CD4-positive, alpha-beta T cell treated with Interleukin-15 for 4 hours (primary cell): ENCODE measurements around the gene GRHL3.
A peak's percentile ranks its signal among the peaks of the same experiment; 100 is the strongest.
"Not testable (repeated sequence)": the region's sequence is repeated elsewhere in the genome, so short reads cannot be mapped to it uniquely, and the experiment has no call there.

Source experiments
- DNase-seq: peaks from one replicate; pipeline ENCODE4 v3.0.0-alpha.2; 2020; ENCODE audit warnings: low spot score

The GRHL3 gene

DNA sequence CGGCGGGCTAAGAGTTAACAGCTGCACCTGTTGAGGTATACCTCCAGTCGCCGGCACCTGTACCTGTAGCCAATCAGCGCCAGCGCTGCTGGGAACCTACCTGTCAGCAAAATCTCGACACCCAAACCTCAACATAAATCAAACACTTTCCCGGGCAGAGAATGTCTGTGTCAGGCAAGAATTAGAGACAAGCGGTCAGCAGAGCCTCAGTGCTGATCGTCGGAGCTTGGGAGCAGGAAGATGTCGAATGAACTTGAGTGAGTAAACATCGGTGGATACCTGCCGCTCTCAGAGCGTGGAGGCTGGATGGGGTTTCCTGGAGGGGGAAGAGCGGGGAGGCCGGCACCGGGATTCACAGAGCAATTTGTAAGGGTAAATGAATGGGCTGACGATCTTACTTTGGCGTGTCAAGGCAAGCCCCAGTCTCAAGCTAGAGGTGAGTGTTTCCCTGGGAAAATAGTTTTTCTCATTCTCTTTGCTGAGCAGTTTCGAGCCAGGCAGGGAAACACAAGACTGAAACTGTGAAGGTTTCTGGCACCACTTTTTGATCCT, at the start of gene GRHL3:
Gene GRHL3, plus strand, starts transcription at position 46 of the 552 bp plus-strand sequence. Its CDS starts 195 bp downstream, at position 241.
- DNase-seq = peak; percentile 20

DNA sequence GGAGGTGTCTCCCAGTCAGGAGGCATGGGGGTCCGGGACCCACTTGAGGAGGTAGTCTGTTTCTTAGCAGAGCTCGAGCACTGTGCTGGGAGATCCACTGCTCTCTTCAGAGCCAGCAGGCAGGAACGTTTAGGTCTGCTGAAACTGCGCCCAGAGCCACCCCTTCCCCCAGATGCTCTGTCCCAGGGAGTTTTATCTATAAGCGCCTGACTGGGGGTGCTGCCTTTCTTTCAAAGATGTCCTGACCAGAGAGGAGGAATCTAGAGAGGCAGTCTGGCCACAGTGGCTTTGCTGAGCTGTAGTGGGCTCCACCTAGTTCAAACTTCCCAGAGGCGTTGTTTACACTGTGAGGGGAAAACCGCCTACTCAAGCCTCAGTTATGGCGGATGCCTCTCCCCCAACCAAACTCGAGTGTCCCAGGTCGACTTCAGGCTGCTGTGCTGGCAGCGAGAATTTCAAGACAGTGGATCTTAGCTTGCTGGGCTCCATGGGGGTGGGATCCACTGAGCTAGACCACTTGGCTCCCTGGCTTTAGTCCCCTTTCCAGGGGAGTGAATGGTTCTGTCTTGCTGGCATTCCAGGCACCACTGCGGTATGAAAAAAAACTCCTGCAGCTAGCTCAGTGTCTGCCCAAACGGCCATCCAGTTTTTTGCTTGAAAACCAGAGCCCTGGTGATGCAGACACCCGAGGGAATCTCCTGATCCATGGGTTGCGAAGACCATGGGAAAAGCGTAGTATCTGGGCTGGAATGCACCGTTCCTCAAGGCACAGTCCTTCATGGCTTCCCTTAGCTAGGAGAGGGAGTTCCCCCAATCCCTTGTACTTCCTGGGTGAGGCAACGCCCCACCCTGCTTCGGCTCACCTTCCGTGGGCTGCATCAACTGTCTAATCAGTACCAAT, 44.7 kb upstream of the GRHL3 start:
- not testable (repeated sequence) for DNase-seq

DNA sequence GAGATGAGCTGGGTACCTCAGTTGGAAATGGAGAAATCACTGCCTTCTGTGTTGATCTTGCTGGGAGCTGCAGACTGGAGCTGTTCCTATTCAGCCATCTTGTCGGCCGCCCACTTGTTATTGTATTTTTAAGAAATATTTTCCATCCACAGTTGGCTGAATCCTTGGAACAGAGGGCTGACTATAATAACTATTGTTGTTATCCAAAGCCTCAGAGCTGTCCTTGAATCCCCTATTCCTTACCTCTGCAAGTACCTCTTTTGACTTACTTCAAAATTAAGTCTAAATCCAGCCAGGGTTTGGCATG, 44.1 kb upstream of the GRHL3 start:
- no peak for DNase-seq

DNA sequence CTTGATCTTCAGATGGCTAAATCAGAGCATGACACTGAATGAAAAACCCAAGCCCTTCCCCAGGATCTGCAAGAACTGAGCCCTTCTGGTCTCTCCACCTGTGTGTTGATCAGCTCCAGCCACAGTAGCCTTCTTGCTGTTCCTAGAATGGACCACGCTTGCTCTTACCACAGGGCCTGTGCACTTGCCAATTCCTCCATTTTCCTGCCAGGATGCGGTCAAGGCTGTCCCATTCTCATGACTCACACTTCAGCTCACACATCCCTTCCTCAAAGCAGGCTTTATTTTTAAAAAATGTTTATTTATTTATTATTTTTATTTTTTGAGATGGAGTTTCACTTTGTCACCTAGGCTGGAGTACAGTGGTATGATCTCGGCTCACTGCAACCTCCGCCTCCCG, 43.6 kb upstream of the GRHL3 start:
- no peak for DNase-seq

DNA sequence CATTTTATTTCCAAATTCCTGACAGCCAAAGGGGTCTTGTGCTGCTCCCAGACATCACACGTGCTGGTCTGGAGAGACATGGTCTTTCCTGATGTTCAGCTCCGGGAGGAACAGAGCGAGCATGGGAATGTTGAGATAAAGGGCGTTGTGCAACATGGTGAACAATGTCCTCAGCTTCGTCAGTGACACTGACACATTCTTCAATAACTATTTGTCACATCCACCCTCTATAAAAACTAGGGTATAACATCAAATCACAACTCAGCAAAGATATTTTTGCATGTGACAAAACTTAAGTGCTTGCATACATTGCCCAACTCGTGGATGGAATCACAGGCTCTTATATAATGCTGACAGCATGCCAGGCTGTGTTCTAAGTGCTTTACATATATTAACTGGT, 42.4 kb upstream of the GRHL3 start:
- no peak for DNase-seq

DNA sequence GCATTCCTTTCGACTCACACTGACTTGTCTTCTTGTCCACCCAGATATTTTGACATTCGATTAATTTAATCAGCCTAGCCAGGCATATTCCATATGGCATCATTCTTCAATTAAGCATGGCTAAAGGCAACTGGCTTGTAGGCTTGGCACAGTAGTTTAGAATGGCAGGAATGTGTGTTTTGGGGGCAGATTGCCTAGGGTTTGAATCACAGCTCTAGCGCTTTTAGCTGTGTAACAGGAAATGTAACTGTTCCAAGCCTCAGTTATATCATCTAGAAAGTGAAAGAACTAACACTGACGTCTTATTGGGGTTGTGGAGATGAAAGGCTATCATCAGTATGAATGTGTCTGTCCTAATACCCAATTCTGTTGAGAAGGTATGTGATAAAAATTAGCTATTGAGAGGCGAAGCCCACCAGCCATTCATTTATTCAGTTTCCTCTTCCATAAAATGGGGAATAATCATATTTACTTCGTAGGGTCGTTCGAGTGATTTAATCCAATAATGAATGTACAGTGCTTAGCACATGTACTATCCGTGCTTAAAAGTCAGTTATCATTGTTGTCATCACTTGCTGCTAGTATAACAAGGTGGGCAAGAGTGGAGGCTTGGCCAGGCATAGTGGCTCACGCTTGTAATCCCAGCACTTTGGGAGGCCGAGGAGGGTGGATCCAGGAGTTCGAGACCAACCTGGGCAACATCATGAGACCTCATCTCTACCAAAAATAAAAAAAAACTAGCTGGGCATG, 41.6 kb upstream of the GRHL3 start:
- DNase-seq = peak; percentile 9

DNA sequence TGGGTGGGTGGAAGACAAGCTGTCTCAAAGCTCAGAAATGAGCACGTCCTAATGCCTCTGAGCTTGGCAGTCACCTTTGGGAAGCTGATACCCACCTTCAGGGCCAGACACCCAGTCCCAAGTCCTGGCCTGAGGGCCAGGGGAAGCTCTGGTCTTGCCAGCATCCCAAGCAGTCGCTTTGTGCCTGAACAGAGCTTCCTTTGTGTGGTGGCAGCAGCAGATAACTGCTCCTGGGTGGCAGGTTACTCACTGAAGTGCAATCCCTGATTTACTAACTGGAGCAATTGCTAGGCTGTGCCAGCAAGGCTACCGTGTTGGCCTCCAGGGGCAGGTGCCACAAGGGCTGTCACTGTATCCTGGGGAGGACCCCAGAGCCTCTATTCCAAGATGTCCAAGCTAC, 40.4 kb upstream of the GRHL3 start:
- no peak for DNase-seq

DNA sequence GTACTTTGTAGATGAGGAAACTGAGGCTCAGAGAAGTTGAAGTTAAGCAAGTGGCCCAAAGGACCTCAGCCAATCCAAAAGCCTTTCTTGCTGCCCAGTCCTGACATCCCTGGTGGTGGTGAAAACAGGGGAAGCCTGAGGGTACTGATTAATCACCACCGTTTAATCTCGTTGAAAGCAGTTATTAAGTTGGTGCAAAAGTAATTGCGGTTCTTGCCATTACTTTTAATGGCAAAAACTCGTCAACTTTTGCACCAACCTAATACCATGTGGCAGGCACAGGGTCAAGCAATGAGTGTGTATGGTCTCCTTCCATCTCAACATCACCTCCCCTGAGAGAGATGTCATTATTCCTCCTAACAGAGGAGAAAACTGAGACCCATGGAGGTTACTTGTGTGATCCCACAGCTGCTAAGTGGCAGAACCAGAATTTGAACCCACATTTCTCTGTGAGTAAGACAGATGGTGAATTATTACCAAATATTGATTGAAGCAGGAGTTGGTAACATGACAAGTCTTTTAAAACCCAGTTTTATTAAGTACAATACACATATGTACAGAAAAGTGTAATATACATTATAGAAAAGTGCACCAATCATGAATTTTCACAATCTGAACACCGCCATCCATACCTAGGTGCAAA, 39.4 kb upstream of the GRHL3 start:
- no peak for DNase-seq

DNA sequence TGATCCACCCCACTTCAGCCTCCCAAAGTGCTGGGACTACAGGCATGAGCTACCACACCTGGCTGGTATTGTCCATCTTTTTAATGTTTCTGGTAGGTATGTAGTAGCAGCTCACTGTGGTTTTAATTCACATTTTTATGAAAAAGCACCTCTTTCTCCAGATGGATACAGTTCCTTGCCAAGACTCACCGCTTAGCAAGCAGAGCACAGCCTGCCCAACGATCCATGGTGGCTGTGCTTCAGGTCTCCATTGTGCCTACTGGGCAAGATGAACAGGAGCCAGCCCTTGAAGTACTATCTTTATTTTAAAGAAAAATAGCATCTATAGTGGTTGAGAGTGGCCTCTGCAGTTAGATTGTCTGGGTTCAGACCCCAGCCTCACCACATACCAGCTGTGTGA, 37.6 kb upstream of the GRHL3 start:
- DNase-seq = no peak

DNA sequence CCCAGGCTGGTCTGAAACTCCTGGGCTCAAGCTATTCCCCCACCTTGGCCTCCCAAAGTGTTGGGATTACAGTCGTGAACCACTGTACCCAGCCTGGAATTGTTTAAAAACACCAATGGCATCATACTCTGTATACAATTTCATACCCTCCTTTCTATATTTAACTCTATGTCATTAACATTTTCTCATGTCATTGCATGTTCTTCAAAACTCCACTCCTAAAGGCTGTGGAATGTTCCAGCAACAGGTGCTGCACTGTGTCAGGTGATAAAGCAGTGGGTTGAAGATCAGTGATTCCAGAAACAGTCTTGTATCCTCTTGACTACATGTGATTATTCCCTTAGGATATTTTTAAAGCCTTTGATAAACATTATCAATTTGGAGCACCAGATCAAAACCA, 36.7 kb upstream of the GRHL3 start:
- no peak for DNase-seq

DNA sequence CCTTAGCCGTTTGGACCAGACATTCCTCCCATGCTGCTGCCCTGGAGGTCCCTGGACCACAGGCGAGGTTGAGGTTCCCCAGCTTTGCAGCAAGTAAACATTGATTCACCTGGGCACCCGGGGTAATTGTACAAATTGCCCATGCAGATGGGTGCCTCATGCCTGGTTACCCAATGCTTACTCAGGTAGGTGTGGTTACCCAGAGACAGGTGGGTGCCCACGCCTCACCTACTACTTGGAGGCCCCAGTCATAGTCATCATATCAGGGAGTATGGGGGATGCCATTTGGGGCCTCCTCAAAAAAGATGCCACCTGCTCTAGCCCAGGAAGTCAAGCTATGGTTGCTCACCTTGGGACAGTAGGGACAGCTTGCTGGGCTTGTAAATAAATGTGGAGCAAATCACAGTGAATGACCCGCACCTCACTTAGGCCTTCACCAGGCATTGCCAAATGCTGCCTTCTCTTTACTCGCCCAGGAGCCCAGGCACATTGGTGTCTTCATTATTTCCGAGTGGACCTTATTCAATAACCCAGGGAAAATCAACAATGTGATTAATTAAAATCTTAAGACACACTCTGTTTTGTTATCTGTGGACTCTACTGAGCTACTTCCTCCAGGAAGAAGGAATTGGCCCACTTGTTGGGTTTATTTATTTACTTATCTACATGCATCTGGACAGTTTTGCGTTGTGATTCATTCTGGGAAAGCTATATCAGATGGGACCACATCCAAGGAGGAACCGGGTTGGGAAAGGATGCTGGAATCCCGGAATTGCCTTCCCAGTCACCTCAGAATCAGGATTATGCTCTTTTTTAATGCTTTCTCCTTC, 35.6 kb upstream of the GRHL3 start:
- DNase-seq = no peak

DNA sequence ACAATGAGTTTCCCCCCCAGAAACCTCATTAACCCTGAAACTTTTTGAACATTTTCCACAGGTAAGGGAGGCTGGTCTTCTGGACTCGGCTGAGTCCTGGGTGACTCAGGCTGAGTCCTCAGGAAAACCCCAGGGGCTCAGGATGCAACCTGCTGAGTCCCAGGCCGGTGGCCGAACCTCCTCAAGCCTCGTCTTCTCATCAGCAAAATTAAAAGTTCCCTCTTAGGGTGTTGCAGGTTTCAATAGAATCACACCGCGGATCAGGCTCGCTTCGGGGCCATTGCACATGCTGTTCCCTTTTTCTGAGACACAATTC, 35.0 kb upstream of the GRHL3 start:
- no peak for DNase-seq

DNA sequence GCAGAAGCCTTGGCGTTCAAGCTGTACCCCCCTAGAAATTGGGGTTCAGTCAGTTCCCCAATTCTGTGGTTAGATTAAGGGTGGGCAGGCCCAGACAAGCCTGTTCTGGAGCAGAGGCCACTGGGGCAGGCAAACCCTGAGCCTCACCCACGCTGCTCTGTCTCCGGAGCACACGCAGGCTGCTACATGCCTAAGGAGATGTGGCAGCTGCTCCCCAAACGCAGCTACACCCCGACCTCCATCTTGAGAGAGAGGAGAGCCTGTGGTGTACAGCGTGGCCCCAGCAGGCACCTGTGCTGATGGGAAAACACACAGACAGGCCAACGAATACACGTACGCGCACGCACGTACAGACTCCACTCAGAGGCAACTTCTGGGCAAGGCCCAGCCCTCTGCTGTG, 33.9 kb upstream of the GRHL3 start:
- no peak for DNase-seq

DNA sequence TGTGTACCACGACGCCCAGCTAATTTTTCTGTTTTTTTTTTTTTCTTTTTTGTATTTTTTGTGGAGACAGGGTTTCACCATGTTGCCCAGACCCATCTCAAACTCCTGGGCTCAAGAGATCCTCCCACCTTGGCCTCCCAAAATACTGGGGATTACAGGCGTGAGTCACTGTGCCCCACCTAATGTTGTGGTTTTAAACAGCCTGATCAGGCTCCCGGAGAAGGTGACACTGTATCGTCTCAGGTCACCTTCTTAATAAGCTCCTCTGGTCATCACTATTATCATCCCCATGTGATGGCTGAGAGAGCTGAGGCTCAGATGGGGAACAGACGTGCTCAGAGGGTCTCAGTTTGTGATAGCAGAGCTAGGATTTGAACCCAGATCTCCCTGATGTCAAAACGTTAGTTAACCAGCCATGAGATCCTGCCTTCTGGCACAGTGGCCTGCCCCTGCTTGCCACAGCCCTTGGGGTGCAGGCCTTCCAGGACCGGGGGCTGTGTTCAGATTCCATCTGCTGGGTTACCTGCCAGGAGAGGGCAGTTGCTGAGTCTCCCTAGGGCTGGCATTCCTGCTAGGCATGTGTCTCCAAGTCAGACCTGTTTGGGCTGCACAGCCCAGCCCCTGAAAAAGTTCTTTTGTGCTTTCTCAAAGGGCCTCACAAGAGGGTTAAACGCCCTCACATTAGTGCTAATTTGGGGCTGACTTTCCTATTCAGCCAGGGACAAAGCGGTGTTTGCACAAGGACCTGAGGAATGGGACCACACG, 32.7 kb upstream of the GRHL3 start:
- no peak for DNase-seq

DNA sequence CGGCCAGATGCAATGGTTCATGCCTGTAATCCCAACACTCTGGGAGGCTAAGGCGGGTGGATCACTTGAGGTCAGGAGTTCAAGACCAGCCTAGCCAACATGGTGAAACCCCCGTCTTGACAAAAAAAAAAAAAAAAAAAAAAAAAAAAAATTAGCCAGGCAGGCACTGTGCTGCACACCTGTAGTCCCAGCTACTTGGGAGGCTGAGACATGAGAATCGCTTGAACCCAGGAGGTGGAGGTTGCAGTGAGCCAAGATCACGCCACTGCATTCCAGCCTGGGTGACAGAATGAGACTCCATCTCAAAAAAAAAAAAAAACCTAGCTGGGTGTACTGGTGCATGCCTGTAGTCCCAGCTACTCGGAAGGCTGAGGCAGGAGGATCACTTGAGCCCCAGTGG, 31.4 kb upstream of the GRHL3 start:
- not testable (repeated sequence) for DNase-seq

DNA sequence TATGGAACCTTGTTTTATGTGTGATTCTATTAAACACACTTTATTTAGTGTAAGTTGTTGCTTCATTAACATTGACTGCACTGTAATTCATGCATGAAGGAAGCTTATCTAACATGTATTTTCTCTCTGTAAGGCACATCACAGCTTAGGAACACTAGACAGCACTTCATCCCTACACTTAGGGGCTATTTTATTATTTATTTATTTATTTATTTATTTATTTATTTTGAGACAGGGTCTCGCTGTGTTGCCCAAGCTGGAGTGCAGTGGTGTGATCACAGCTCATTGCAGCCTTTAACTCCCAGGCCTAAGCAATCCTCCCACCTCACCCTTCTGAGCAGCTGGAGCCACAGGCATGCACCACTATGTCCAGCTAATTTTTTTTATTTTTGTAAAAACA, 30.7 kb upstream of the GRHL3 start:
- no peak for DNase-seq

DNA sequence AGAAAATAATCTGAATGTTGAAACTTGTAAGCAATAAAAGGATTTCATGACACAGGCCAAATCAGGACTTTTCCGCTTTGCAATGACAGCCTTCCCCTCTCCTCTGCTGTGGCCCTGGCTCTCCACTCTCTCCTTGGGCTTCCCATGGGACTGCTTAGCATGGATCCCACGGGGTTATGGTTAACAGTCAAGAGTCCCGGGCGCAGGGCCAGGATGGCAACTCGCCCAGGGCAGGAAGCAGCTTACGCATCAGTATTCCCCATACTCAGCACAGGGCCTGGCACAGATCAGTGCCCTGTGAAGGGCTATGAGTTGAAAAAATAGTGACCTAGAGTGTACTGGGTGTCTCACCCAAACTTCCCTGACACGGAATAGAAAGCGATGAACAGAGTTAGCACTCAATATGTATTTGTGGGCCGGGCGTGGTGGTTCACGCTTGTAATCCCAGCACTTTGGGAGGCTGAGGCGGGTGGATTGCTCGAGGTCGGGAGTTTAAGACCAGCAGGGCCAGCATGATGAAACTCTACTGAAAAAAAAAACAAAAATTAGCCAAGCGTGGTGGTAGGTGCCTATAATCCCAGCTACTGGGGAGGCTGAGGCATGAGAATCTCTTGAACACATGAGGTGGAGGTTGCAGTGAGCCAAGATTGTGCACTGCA, 29.1 kb upstream of the GRHL3 start:
- DNase-seq = no peak

DNA sequence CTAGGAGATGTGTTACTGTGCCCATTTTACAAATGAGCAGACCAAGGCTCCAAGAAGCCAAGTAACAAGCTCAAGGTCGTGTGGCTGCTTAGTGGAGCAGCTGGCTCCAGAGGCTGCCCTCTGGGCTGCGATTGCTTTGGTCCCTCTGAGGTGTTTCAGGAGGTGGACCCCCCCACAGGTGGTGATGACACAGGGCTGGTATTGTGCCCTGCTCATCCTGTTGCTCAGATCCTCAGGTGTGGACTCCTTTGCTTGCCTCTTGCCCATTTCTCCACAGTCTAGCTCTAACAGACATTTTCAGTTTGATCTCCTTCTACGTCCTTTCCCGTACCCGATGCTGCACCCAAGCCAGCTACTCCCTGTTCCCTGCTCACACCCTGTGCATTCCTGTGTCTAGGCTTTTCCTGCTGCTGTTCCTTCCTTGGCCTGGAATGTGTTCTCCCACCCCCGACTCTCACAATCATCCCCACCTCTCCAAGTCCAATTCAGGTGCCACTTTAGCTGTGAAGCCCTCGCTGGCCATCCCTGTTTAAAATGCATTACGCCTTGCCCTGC, 28.1 kb upstream of the GRHL3 start:
- DNase-seq = no peak

DNA sequence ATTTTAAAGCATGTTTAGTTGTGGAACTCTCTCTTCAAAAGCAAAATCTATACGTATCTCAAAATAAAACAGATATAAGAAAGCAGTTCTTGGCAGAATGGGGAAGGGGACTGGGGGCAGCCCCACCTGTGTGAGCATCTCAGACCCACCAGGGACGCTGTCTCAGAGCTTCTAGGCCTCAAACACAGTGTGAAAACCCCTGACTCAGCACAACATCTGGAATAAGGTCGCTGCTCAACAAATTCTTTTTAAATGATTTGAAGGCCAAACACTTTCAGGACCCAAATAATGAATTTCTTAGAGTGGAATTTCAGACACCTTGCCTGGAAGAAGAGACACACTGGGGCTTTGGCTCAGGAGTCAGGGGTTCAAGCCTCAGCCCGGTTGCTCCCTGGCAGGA, 27.1 kb upstream of the GRHL3 start:
- no peak for DNase-seq

DNA sequence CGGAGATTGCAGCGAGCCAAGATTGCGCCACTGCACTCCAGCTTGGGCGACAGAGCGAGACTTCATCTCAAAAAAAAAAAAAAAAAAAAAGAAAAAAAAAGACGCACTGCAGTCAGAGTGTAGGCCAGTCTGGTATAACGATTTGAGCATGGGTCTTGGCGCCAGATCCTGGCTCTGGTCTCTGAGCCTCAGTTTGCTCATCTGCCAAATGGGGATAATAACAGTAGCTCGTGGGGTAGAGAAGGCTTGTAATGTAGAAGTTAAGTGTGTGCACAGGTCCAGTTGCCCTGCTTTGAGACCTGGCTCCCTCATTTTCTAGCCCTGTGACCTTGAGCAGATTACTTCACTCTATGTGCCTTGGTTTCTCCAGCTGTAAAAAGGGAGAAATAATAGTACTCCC, 26.3 kb upstream of the GRHL3 start:
- DNase-seq = no peak
